ENCODE results near the gene CLBA1. TPM values are rescaled to one million over a fixed set of nuclear protein-coding genes. Genes with fewer than 3 reads are reported as not detected.

The CLBA1 gene
- total and polyA plus RNA-seq, 9 of the 15 experiments (the other 6 are each of a cell fraction or from before 2014, with no cell fraction given), result 0.04 to 3.9 (median 2.6) TPM

- no peak for TF ChIP-seq ZBTB33 (CRISPR knock-in tag; IDR thresholded peaks at IDR 0.05)
- peak; percentile 85 for TF ChIP-seq E2F4 (CRISPR knock-in tag; IDR thresholded peaks at IDR 0.05; ENCODE audit: low read depth)
- TF ChIP-seq IFI16 (CRISPR knock-in tag; IDR thresholded peaks at IDR 0.05), result no peak
- TF ChIP-seq MECOM (CRISPR knock-in tag; IDR thresholded peaks at IDR 0.05), result no peak
- no peak for TF ChIP-seq ZNF3 (CRISPR knock-in tag; IDR thresholded peaks at IDR 0.05)
- peak; percentile 65; the same call in 1 of the 2 replicates for TF ChIP-seq ETS1 (conservative IDR thresholded peaks at IDR 0.05; ENCODE audit: control insufficient read depth, low read depth, low read length)
- no peak for TF ChIP-seq ZSCAN29 (IDR thresholded peaks at IDR 0.05)
- no peak for TF ChIP-seq TFE3 (CRISPR knock-in tag; IDR thresholded peaks at IDR 0.05)
- TF ChIP-seq KDM4B (IDR thresholded peaks at IDR 0.05; ENCODE audit: borderline replicate concordance in 2 of 2, low read depth in 1 of 2), result no peak
- TF ChIP-seq ZNF699 (CRISPR knock-in tag; IDR thresholded peaks at IDR 0.05; ENCODE audit: insufficient replicate concordance), result no peak
- no peak for TF ChIP-seq ZNF740 (CRISPR knock-in tag; IDR thresholded peaks at IDR 0.05)
- no peak for TF ChIP-seq ZNF740 (tag; IDR thresholded peaks at IDR 0.05)
- no peak for TF ChIP-seq ZNF197 (CRISPR knock-in tag; IDR thresholded peaks at IDR 0.05; ENCODE audit: low read depth)
- no peak for TF ChIP-seq MITF (IDR thresholded peaks at IDR 0.05)
- TF ChIP-seq BHLHE40 (IDR thresholded peaks at IDR 0.05; ENCODE audit: low read length), result no peak
- TF ChIP-seq SRSF9 (IDR thresholded peaks at IDR 0.05; ENCODE audit: borderline replicate concordance, low read depth, low read length), result no peak
- TF ChIP-seq ZNF134 (CRISPR knock-in tag; conservative IDR thresholded peaks at IDR 0.05), result no peak
Observed at GRCh38 chr14:105020815-105021655, 35.4 kb downstream of the CLBA1 start, which contains the start of gene CDCA4 (continued).

All from K562 (cell line).